A549 (cell line): ENCODE data around the gene SLC6A6. TPM values are rescaled to one million over a fixed set of nuclear protein-coding genes. Genes with fewer than 3 reads are reported as not detected.

Experiments
- ATAC-seq, 2 experiments: fragments of 200-7000 bp in 1 of 2; fragments of >200 bp in 1 of 2; cut with Nextera tagmentation in 1 of 2; cut with Tn5 transposase in 1 of 2; 3 replicates each; pipeline versions ENCODE4 v1.8.0 to v1.9.1; 2018 to 2020; ENCODE audit warnings: mild to moderate bottlenecking in 1 of 2, moderate library complexity in 1 of 2
- CTCF ChIA-PET: fragments of 300-600 bp; sonication (Branson Sonifier 250); formaldehyde crosslinking; extraction: SDS; loops from one replicate; lab custom pipeline; 2021; ENCODE audit warnings: antibody characterized with exemption, inconsistent platforms; lab: Yijun Ruan, JAX
- POLR2A ChIA-PET: fragments of 350-600 bp; formaldehyde crosslinking; extraction: SDS; loops from one replicate; lab custom pipeline; 2021; ENCODE audit warnings: antibody characterized with exemption, inconsistent platforms; lab: Yijun Ruan, JAX
- DNase-seq, 2 experiments: peaks; one replicate each; pipeline versions ENCODE4 v3.0.0 to v3.0.0-alpha.2; 2011 to 2016; ENCODE audit warnings: low read depth in 1 of 2, low spot score in 1 of 2
- FAIRE-seq: peaks from 2 replicates; lab custom pipeline; 2011; peaks lifted over from hg19 to GRCh38; lab: Jason Lieb, UNC
- H3K27ac ChIP-seq, 2 experiments: fragments of >200 bp; sonication (Bioruptor Twin); formaldehyde crosslinking; 3 replicates each; pipeline ENCODE4 v1.5.1; 2016 to 2017
- H3K4me1 ChIP-seq: fragments of >200 bp; sonication (Bioruptor Twin); formaldehyde crosslinking; 3 replicates; pipeline ENCODE4 v1.6.1; 2016
- H3K4me2 ChIP-seq: fragments of >200 bp; sonication (Bioruptor Twin); formaldehyde crosslinking; 3 replicates; pipeline ENCODE4 v1.6.1; 2016
- H3K4me3 ChIP-seq: fragments of >200 bp; sonication (Bioruptor Twin); formaldehyde crosslinking; 3 replicates; pipeline ENCODE4 v1.5.1; 2016
- H3K9me3 ChIP-seq: fragments of >200 bp; sonication (Bioruptor Twin); formaldehyde crosslinking; 3 replicates; pipeline ENCODE4 v1.6.1; 2016
- CHD2 ChIP-seq: fragments of 150-350 bp; IDR thresholded peaks from 2 replicates; pipeline ENCODE4 v1.6.1; 2014; ENCODE audit warnings: low read length; ENCODE audit not compliant: partially characterized antibody
- CHD4 ChIP-seq: fragments of 200-600 bp; sonication (generic); IDR thresholded peaks from 2 replicates; pipeline ENCODE4 v1.6.1; 2016; ENCODE audit warnings: antibody characterized with exemption, mild to moderate bottlenecking, borderline replicate concordance
- ESRRA ChIP-seq: fragments of 150-350 bp; IDR thresholded peaks from 2 replicates; pipeline ENCODE4 v1.6.1; 2014; ENCODE audit warnings: mild to moderate bottlenecking, low read length, borderline replicate concordance
- HDAC2 ChIP-seq: fragments of 200-600 bp; sonication (generic); IDR thresholded peaks from 2 replicates; pipeline ENCODE4 v1.6.1; 2016
- HEYL ChIP-seq: fragments of 250-450 bp; sonication (Bioruptor Pico); IDR thresholded peaks from 2 replicates; pipeline ENCODE4 v1.8.0; 2021; ENCODE audit warnings: mild to moderate bottlenecking, moderate library complexity
- HOXA7 ChIP-seq: fragments of 250-450 bp; sonication (Bioruptor Pico); IDR thresholded peaks from 2 replicates; pipeline ENCODE4 v1.5.0; 2020; ENCODE audit warnings: mild to moderate bottlenecking, moderate library complexity
- HOXB13 ChIP-seq: fragments of 250-450 bp; sonication (Bioruptor Pico); IDR thresholded peaks from 2 replicates; pipeline ENCODE4 v1.5.0; 2020; ENCODE audit warnings: low read depth, mild to moderate bottlenecking, moderate library complexity
- JUN ChIP-seq, 2 experiments: fragments of >200 bp; sonication (Bioruptor Twin); formaldehyde crosslinking; IDR thresholded peaks; 2 replicates in 1 of 2; 3 replicates in 1 of 2; pipeline ENCODE4 v1.6.1; 2016 to 2017
- JUNB ChIP-seq: fragments of >200 bp; sonication (Bioruptor Twin); formaldehyde crosslinking; IDR thresholded peaks from 2 replicates; pipeline ENCODE4 v1.6.1; 2016
- KDM5A ChIP-seq: fragments of 200-600 bp; sonication (generic); IDR thresholded peaks from 2 replicates; pipeline ENCODE4 v1.6.1; 2016; ENCODE audit warnings: antibody characterized with exemption, mild to moderate bottlenecking
- MAFK ChIP-seq: fragments of 450-650 bp; IDR thresholded peaks from 2 replicates; pipeline ENCODE4 v1.6.1; 2014; ENCODE audit not compliant: partially characterized antibody
- NPAS2 ChIP-seq: fragments of 250-450 bp; sonication (Bioruptor Pico); IDR thresholded peaks from 2 replicates; pipeline ENCODE4 v1.8.0; 2022; ENCODE audit warnings: mild to moderate bottlenecking, moderate library complexity, borderline replicate concordance
- PBX3 ChIP-seq: IDR thresholded peaks from 2 replicates; pipeline ENCODE4 v1.6.1; 2012
- PHF8 ChIP-seq: fragments of 200-600 bp; sonication (generic); IDR thresholded peaks from 2 replicates; pipeline ENCODE4 v1.6.1; 2016; ENCODE audit warnings: low read depth, mild to moderate bottlenecking, antibody characterized with exemption, moderate library complexity, borderline replicate concordance
- RAD21 ChIP-seq, 2 experiments: fragments of >200 bp in 1 of 2; sonication (Bioruptor Twin) in 1 of 2; formaldehyde crosslinking in 1 of 2; IDR thresholded peaks in 1 of 2; conservative IDR thresholded peaks in 1 of 2; 2 replicates in 1 of 2; 3 replicates in 1 of 2; pipeline ENCODE4 v1.6.1; 2012 to 2018; ENCODE audit warnings: inconsistent platforms in 1 of 2
- RARB ChIP-seq: fragments of 250-450 bp; sonication (Bioruptor Pico); IDR thresholded peaks from 2 replicates; pipeline ENCODE4 v1.8.0; 2021; ENCODE audit warnings: mild to moderate bottlenecking, moderate library complexity
- RCOR1 ChIP-seq: fragments of 150-350 bp; IDR thresholded peaks from 2 replicates; pipeline ENCODE4 v1.6.1; 2014; ENCODE audit warnings: antibody characterized with exemption, low read length, low read depth
- RNF2 ChIP-seq: fragments of 200-600 bp; sonication (generic); IDR thresholded peaks from 2 replicates; pipeline ENCODE4 v1.6.1; 2016; ENCODE audit warnings: low read depth, mild to moderate bottlenecking, antibody characterized with exemption, moderate library complexity, borderline replicate concordance
- SREBF2 ChIP-seq: fragments of 450-650 bp; IDR thresholded peaks from 2 replicates; pipeline ENCODE4 v1.6.1; 2014; ENCODE audit warnings: mild to moderate bottlenecking, moderate library complexity
- TP53 ChIP-seq: fragments of 250-450 bp; sonication (Bioruptor Pico); IDR thresholded peaks from 2 replicates; pipeline ENCODE4 v1.5.0; 2021; ENCODE audit warnings: mild to moderate bottlenecking, moderate library complexity
- ZNF302 ChIP-seq: fragments of 250-450 bp; sonication (Bioruptor Pico); IDR thresholded peaks from 2 replicates; pipeline ENCODE4 v1.9.0; 2021; ENCODE audit warnings: inconsistent platforms, mild to moderate bottlenecking, moderate library complexity
- WGBS: methylation state at CpG from one replicate; pipeline ENCODE4 v1.1.6; 2017; ENCODE audit errors: missing lambda C conversion rate; 5-methylcytosine and 5-hydroxymethylcytosine counted together
- polyA plus RNA-seq, 4 experiments: library from polyadenylated mRNA; depleted of rRNA in 3 of 4; stranded (reverse); fragments of >200 nt; fragmentation: RNase III in 1 of 4; extraction: RNeasy Plus Mini Kit Qiagen cat#74134 plus additional on column Dnase treatment in 1 of 4; gene quantifications; 2 replicates in 3 of 4; 3 replicates in 1 of 4; pipeline ENCODE4 v1.2.3, GENCODE V29; 2011 to 2017
- TF ChIP-seq, protein P1 (sequence below): fragments of >200 bp; sonication (Bioruptor Twin); formaldehyde crosslinking; IDR thresholded peaks from 3 replicates; pipeline ENCODE4 v1.5.1; 2016
- TF ChIP-seq, protein P2 (sequence below): fragments of 150-350 bp; IDR thresholded peaks from 2 replicates; pipeline ENCODE4 v1.6.1; 2014; ENCODE audit warnings: low read depth, mild to moderate bottlenecking, low read length
- TF ChIP-seq, protein P3 (sequence below): fragments of >200 bp; sonication (Bioruptor Twin); formaldehyde crosslinking; IDR thresholded peaks from 2 replicates; pipeline ENCODE4 v1.6.1; 2016

SLC6A6 gene
- polyA plus RNA-seq, 2 of the 4 experiments (the other 2 are of a cell fraction), result 73.3 to 73.8 TPM

- WGBS, result 96% methylated on average over 3 of the region's 3 CpGs
- POLR2A ChIA-PET, result no interaction called here
- FAIRE-seq, result no peak
- CTCF ChIA-PET, result interaction anchor here (1.2 to 2.2 kb wide), 5 partner anchors 11 to 190 kb away, joined by 4 to 6 read pairs (median 4); no protein-coding TSS in a partner anchor
- H3K4me3 ChIP-seq, result no peak overlapping the region
- H3K4me2 ChIP-seq, result no peak overlapping the region
- no peak for DNase-seq
- TF ChIP-seq KDM5A (no peak), ESRRA (no peak), MAFK (no peak), RNF2 (no peak), JUNB (no peak), CHD2 (no peak), HOXB13 (CRISPR knock-in tag) (no peak), HOXA7 (no peak), PBX3 (no peak), JUN (IDR thresholded peaks at IDR 0.05) (no peak), PHF8 (no peak), NPAS2 (CRISPR knock-in tag) (no peak), ZNF302 (CRISPR knock-in tag) (no peak), RAD21 (conservative IDR thresholded peaks at IDR 0.05 in 1 of 2, IDR thresholded peaks at IDR 0.05 in 1 of 2) (no peak), CHD4 (no peak), HDAC2 (no peak), RARB (CRISPR knock-in tag) (no peak), TP53 (no peak)
- TF ChIP-seq, protein P1, sequence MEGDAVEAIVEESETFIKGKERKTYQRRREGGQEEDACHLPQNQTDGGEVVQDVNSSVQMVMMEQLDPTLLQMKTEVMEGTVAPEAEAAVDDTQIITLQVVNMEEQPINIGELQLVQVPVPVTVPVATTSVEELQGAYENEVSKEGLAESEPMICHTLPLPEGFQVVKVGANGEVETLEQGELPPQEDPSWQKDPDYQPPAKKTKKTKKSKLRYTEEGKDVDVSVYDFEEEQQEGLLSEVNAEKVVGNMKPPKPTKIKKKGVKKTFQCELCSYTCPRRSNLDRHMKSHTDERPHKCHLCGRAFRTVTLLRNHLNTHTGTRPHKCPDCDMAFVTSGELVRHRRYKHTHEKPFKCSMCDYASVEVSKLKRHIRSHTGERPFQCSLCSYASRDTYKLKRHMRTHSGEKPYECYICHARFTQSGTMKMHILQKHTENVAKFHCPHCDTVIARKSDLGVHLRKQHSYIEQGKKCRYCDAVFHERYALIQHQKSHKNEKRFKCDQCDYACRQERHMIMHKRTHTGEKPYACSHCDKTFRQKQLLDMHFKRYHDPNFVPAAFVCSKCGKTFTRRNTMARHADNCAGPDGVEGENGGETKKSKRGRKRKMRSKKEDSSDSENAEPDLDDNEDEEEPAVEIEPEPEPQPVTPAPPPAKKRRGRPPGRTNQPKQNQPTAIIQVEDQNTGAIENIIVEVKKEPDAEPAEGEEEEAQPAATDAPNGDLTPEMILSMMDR, result no peak
- TF ChIP-seq, protein P2, sequence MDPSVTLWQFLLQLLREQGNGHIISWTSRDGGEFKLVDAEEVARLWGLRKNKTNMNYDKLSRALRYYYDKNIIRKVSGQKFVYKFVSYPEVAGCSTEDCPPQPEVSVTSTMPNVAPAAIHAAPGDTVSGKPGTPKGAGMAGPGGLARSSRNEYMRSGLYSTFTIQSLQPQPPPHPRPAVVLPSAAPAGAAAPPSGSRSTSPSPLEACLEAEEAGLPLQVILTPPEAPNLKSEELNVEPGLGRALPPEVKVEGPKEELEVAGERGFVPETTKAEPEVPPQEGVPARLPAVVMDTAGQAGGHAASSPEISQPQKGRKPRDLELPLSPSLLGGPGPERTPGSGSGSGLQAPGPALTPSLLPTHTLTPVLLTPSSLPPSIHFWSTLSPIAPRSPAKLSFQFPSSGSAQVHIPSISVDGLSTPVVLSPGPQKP, result no peak
- TF ChIP-seq, all 56 proteins: peak for 0
- ATAC-seq, result no peak
- 0 out of 3 replicates have a peak, but pooled peaks cover 4% of the 10 kb centered on the region for H3K9me3 ChIP-seq
- H3K4me1 ChIP-seq, result peaks cover 48% of the 10 kb centered on the region
- H3K27ac ChIP-seq, result peak overlapping the region in 1 of 2 experiments; percentile 90; a peak in 2 of 6 replicates
Measured at GRCh38 chr3:14450506-14450905, 48.1 kb downstream of the SLC6A6 start.

DNA sequence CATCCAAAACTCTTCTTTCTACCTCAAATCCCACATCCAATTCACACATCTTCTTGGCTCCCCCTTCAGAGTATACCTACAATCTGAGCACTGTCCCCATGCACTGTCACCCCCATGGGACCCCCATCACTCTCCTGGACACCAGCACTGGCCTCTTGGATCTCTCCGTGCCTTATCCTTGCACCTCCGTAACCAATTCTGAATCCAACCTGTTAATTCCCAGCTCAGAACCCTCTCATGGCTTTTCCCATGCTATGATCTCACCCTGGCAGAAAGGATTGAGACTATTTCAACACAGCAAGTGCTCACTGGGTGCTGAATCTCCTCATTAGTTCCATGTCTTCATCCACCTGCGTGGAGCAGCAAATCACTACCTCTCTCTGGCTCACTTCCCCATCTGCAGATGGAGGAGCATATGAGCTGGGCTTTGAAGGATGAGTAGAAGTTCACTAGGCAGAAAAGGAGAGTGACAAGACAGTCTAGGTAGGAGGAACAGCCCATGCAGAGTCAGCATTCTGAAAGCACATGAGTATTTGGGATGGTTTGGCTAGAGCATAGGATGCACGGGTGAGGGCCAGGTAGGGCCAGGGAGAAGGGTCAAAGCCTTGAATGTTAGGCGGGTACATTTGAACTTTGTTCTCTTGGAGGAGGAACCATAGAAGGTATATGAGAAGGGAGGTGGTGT, 48.7 kb downstream of the SLC6A6 start:
- POLR2A ChIA-PET, result no interaction called here
- 93% methylated on average over 5 of the region's 5 CpGs for WGBS
- Histone ChIP-seq H3K4me1 (peaks cover 50% of the 10 kb centered on the region), H3K9me3 (0 out of 3 replicates have a peak, but pooled peaks cover 4% of the 10 kb centered on the region), H3K27ac (peak overlapping the region; percentile 90 to 97), H3K4me3 (no peak overlapping the region), H3K4me2 (no peak overlapping the region; the same call in 2 of the 3 replicates)
- no peak for DNase-seq
- TF ChIP-seq RCOR1 (no peak), HEYL (CRISPR knock-in tag) (no peak), MAFK (peak; percentile 71), SREBF2 (no peak)
- TF ChIP-seq, protein P3, sequence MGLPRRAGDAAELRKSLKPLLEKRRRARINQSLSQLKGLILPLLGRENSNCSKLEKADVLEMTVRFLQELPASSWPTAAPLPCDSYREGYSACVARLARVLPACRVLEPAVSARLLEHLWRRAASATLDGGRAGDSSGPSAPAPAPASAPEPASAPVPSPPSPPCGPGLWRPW, result no peak
- CTCF ChIA-PET, result interaction anchor here (1.2 to 2.6 kb wide), 6 partner anchors 10 to 191 kb away, joined by 4 to 16 read pairs (median 4); no protein-coding TSS in a partner anchor
- no peak for ATAC-seq
- no peak for FAIRE-seq
